Activated T-cell treated with anti-CD3 and anti-CD28 coated beads, Interleukin-2, amount 50 U/mL, for 72 hours (primary cell): ENCODE data around the gene TTBK1. TPM values are rescaled to one million over a fixed set of nuclear protein-coding genes. Genes with fewer than 3 reads are reported as not detected.

ENCODE experiments used
- ATAC-seq, 2 donors: fragments of 150-1000 bp; cut with Tn5 transposase; replicated peaks in 1 of 2; 2 replicates each; pipeline ENCODE4 v1.10.0; 2021; ENCODE audit warnings: moderate library complexity in 2 of 2, mild to moderate bottlenecking in 1 of 2
- DNase-seq, 2 donors: peaks; one replicate each; pipeline ENCODE4 v3.0.0; 2021 to 2022; ENCODE audit warnings: mixed read lengths in 1 of 2
- H3K27ac Mint-ChIP-seq: one replicate; pipeline ENCODE4 v1.8.0; 2022; ENCODE audit warnings: mild to moderate bottlenecking, moderate library complexity, mixed read lengths
- H3K27me3 Mint-ChIP-seq: one replicate; pipeline ENCODE4 v1.8.0; 2022; ENCODE audit warnings: low read depth, mixed read lengths
- H3K36me3 Mint-ChIP-seq, 2 donors: one replicate each; pipeline ENCODE4 v1.8.0; 2022; ENCODE audit warnings: mixed read lengths in 2 of 2, mild to moderate bottlenecking in 1 of 2; ENCODE audit not compliant: insufficient read depth in 2 of 2
- H3K4me1 Mint-ChIP-seq: one replicate; pipeline ENCODE4 v1.8.0; 2022; ENCODE audit warnings: low read depth, mixed read lengths
- H3K4me3 Mint-ChIP-seq, 2 donors: one replicate each; pipeline ENCODE4 v1.8.0; 2022; ENCODE audit warnings: mild to moderate bottlenecking in 2 of 2, mixed read lengths in 2 of 2, moderate library complexity in 2 of 2
- H3K9me3 Mint-ChIP-seq, 2 donors: one replicate each; pipeline ENCODE4 v1.8.0; 2022; ENCODE audit warnings: mixed read lengths in 2 of 2
- total RNA-seq, 2 donors: library from RNA; stranded (reverse); gene quantifications; one replicate each; pipeline ENCODE4 v1.2.3, GENCODE V29; 2022

Gene TTBK1
- total RNA-seq, 2 donors from 2014 or later, result 1.1 to 1.2 TPM

GRCh38 chr6:43283905-43284304 lies 40.6 kb downstream of the TTBK1 start:
- no peak overlapping the region for H3K4me3 Mint-ChIP-seq
- ATAC-seq (no peak), DNase-seq (no peak)
- no peaks in the 10 kb centered on the region for H3K9me3 Mint-ChIP-seq
- no peaks in the 10 kb centered on the region for H3K36me3 Mint-ChIP-seq
- H3K27me3 Mint-ChIP-seq, result peaks cover 30% of the 10 kb centered on the region
- H3K4me1 Mint-ChIP-seq, result no peaks in the 10 kb centered on the region
- no peak overlapping the region for H3K27ac Mint-ChIP-seq

DNA sequence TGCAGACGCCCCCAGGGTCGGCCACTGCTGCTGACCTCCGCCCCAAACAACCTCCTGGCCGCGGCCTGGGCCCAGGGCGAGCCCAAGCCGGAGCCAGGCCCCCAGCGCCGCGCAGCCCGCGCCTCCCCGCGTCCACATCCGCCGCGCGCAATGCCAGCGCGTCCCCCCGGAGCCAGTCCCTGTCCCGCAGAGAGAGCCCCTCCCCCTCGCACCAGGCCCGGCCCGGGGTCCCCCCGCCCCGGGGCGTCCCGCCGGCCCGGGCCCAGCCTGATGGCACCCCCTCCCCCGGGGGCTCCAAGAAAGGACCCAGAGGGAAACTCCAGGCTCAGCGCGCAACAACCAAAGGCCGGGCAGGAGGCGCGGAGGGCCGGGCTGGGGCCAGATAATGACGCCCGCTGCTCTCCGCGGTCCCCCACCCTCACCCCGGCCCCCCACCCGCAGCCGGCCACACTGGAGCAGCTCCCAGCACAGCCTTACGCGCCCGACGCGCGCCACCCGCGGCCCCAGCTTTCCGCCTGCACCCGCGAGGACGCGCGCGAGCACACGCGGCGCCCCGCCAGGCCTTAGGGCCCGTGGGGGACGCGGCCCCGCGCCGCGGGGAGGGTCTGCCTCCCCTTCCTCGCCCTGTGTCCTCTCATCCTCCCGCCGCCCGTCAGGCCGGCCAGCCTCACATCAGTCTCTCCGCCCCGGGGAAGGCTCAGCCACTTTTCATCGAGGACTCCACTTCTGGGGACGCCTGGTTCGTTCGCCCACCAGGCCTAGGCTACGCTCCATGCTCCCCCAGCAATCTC lies 41.9 kb downstream of the TTBK1 start:
- no peak for DNase-seq
- ATAC-seq, result no peak
- H3K4me1 Mint-ChIP-seq, result no peaks in the 10 kb centered on the region
- no peaks in the 10 kb centered on the region for H3K9me3 Mint-ChIP-seq
- H3K36me3 Mint-ChIP-seq, result no peaks in the 10 kb centered on the region
- no peak overlapping the region for H3K27ac Mint-ChIP-seq
- H3K4me3 Mint-ChIP-seq, result no peak overlapping the region
- peaks cover 26% of the 10 kb centered on the region for H3K27me3 Mint-ChIP-seq

DNA sequence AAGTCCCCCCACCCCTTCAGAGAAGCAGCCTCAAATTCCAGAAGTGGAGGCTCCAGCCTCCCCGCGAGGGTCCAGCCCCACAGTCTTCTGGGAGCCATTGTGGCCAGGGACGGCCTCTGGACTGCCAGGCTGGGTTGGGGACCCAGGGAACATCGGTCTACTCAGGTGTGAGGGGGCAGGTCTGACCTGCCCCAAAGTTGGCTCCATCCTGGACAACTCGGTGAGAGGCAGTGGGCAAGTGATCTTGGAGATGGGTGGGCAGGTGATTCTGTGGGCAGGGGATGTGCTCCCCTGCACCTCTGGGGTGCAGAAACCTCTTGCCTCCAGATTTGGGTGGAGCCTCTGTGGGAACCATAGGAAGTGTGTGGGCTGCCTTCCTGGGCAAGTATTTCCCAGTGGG lies 42.6 kb downstream of the TTBK1 start:
- Mint-ChIP-seq H3K4me3 (no peak overlapping the region), H3K9me3 (no peaks in the 10 kb centered on the region), H3K4me1 (no peaks in the 10 kb centered on the region), H3K36me3 (no peaks in the 10 kb centered on the region), H3K27me3 (peaks cover 21% of the 10 kb centered on the region), H3K27ac (no peak overlapping the region)
- DNase-seq (no peak), ATAC-seq (no peak)

DNA sequence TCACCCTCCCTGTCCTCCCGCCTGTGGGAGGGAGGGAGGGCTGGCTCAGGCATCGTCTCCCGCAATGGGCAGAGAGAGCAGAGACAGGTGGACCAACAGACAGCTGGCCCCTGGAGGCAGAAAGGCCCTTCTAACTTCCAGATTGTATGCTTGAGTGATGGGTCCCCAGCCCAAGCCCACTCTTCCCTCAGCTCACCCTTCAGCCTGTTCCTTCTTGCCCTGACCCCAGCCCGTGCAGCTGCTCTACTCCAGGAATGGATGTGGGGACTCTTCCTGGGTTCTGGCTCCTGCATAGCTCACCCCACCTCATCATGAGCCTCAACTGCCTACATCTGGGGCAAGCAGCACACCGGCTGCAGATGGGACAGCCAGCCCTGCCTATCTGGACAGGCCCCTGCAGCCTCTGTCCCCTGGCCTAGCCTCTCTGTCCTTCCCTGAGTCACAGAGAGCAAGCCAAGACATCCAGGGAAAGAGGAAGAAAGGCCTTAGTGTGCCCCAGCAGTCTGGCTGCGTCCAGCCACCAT lies 43.2 kb downstream of the TTBK1 start:
- H3K9me3 Mint-ChIP-seq, result no peaks in the 10 kb centered on the region
- H3K36me3 Mint-ChIP-seq, result no peaks in the 10 kb centered on the region
- H3K4me3 Mint-ChIP-seq, result no peak overlapping the region
- peaks cover 18% of the 10 kb centered on the region for H3K27me3 Mint-ChIP-seq
- no peaks in the 10 kb centered on the region for H3K4me1 Mint-ChIP-seq
- ATAC-seq, result no peak
- DNase-seq, result no peak
- no peak overlapping the region for H3K27ac Mint-ChIP-seq

DNA sequence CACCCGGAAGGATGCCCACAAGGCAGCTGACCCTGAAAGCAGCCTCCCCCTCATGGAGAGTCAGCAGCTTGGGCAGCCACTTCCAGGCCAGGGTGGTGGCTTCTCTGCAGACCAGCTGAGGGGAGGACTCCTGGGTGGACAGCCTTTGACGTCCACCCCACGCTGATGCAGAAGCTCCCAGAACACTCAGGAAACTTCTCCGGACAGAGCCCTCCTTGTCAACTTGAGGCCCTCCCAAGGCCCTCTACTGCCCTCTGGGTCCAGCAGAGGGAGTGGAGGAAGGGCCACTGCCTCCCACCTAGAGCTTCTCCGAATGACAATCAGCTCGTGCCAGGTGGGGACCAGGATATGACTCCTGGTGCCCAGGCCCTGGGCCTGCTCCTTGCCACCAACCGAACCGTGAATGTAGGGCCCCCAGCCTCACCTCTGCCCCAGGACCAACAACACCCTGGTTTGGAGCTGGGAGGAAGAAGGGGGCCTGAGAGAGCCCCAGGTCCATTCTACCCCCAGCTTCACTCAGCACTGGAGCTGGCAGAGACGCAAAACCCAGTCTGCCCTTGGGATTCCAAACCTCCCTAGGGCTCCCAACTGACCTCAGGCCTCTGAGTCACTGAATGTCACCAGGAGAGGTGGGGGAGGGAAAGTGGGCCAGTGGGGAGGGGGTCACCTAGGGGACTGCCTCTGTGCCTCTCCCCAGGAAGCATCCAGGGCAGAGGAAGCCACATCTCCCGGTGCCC lies 43.9 kb downstream of the TTBK1 start:
- no peak for DNase-seq
- Mint-ChIP-seq H3K27me3 (peaks cover 16% of the 10 kb centered on the region), H3K27ac (no peak overlapping the region), H3K9me3 (no peaks in the 10 kb centered on the region), H3K4me1 (no peaks in the 10 kb centered on the region), H3K36me3 (no peaks in the 10 kb centered on the region), H3K4me3 (no peak overlapping the region)
- no peak for ATAC-seq

DNA sequence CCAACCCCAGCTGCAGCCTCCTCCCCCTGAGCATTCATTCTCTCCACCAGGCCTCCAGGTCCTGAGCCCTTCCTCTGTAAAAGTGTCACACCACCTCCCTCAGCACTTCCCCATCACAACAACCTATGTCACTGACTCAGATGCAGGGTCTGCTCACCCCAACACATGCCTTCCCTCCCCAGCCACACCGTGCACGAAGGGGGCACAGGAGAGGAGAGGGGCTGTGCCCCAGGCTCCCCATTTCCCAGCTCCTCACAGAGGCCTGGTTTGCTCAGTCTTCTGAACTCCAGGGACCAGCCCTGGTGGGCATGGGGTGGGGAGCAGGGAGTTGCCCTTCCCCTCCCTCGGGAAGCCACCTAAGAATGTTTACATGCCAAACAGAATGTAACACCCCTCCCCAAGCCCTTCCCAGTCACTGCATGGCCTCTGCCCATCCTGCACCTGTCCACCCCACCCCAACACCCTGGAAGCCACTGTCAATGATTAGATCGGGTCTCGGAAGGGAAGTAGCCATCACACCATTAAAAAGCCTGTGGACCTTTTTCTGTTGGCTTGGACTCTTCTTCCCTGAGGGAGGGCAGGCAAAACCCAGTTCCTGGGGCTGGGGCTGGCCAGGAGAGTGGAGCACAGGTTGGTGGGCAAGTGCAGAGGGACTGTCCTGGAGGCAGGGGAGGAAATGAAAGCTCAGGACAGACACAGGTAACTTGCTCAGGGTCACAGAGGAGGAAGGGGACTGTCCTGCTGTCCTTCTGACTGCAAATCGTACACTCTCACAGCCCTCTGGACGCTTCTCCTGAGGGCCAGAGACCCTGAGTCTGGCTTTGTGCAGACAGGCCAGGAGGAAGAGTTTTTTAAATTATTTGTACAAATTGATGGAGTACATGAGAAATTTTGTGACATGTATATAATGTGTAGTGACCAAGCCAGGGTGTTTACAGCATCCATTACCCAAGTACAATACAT lies 44.7 kb downstream of the TTBK1 start:
- Mint-ChIP-seq H3K36me3 (no peaks in the 10 kb centered on the region), H3K27me3 (peaks cover 16% of the 10 kb centered on the region), H3K4me3 (no peak overlapping the region), H3K9me3 (no peaks in the 10 kb centered on the region), H3K4me1 (no peaks in the 10 kb centered on the region), H3K27ac (no peak overlapping the region)
- DNase-seq (no peak), ATAC-seq (no peak)

DNA sequence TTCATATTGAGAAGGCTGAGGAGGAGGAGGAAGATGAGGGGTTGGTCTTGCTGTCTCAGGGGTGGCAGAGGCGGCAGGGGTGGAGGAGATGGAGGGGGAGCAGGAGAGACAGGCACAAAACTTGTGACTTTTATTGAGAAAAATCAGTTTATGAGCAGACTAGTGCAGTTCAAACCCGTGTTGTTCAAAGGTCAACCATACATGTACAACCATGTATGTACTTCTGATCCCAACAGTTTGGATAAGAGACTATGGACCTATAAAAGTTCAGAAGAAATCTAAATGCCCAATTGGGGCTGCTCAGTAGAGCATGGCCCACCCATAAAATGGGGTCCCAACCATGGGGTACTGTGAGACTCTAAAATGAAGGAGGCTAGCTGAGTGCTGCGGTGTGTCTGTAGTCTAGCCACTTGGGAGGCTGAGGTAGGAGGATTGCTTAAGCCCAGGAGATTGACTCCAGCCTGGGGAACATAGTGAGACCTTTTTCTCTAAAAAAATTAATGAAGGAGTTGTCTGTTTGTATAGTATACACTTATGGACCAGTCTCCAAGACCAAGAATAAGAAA lies 47.1 kb downstream of the TTBK1 start:
- Mint-ChIP-seq H3K27ac (no peak overlapping the region), H3K4me3 (no peak overlapping the region), H3K36me3 (no peaks in the 10 kb centered on the region), H3K9me3 (no peaks in the 10 kb centered on the region), H3K4me1 (no peaks in the 10 kb centered on the region), H3K27me3 (peaks cover 15% of the 10 kb centered on the region)
- ATAC-seq, result no peak
- DNase-seq, result no peak

GRCh38 chr6:43290905-43291355 lies 47.6 kb downstream of the TTBK1 start:
- no peaks in the 10 kb centered on the region for H3K36me3 Mint-ChIP-seq
- H3K4me1 Mint-ChIP-seq, result no peaks in the 10 kb centered on the region
- ATAC-seq, result no peak

DNA sequence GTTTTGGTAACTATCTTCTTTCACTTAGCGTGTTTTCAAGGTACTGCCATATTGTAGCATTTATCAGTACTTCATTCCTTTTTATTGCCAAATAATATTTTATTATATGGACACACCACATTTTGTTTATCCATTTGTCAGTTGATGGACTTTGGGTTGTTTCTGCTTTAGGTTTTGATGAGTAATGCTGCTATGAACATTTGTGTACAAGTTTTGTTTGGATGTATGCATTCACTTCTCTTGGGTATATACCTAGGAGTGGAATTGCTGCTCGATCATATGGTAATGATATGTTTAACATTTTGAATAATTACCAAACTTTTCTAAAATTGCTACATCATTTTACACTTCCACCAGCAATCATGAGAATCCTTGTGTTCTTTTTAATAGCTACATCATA lies 48.4 kb downstream of the TTBK1 start:
- no peak for ATAC-seq
- no peak overlapping the region for H3K4me3 Mint-ChIP-seq
- peaks cover 5% of the 10 kb centered on the region for H3K27me3 Mint-ChIP-seq
- no peak overlapping the region for H3K27ac Mint-ChIP-seq
- no peaks in the 10 kb centered on the region for H3K4me1 Mint-ChIP-seq
- DNase-seq, result no peak
- no peaks in the 10 kb centered on the region for H3K36me3 Mint-ChIP-seq
- H3K9me3 Mint-ChIP-seq, result no peaks in the 10 kb centered on the region

More at GRCh38 chr6:43290905-43291355, 47.6 kb downstream of the TTBK1 start:
- peaks cover 10% of the 10 kb centered on the region for H3K27me3 Mint-ChIP-seq
- H3K27ac Mint-ChIP-seq, result no peak overlapping the region
- no peak overlapping the region for H3K4me3 Mint-ChIP-seq
- no peak for DNase-seq
- H3K9me3 Mint-ChIP-seq, result no peaks in the 10 kb centered on the region

GRCh38 chr6:43292341-43292740 lies 49.1 kb downstream of the TTBK1 start:
- Mint-ChIP-seq H3K36me3 (no peaks in the 10 kb centered on the region), H3K9me3 (no peaks in the 10 kb centered on the region), H3K27me3 (no peaks in the 10 kb centered on the region), H3K27ac (no peak overlapping the region), H3K4me1 (no peaks in the 10 kb centered on the region), H3K4me3 (no peak overlapping the region)
- DNase-seq (no peak), ATAC-seq (no peak)

DNA sequence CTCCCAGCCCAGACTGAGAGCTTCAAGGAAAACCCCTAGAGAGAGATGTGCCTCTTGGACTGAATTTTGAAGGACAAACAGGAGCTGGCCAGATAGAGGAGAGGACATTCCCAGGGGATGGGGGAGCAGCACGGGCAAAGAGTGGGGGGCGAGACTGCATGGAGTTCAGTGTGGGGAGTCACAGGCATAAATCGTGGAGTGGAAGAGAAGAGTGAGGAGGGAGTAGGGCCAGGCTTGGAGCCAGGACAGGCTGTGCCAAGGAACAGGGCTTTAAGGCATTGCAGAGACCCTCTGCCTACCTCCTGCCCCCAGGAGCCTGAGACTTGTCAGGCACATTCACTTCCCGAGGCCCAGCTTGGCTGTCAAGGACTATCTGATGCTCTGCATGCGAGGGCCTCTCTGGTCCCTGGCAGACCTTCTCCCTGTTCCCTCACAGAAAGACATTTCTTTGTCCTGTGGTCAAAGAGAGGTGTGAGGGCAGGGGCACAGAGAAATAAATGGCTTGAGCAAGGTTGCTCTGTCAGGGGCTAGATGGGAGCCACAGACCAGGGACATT lies 49.6 kb downstream of the TTBK1 start:
- no peaks in the 10 kb centered on the region for H3K27me3 Mint-ChIP-seq
- no peak for ATAC-seq
- no peaks in the 10 kb centered on the region for H3K9me3 Mint-ChIP-seq
- H3K4me1 Mint-ChIP-seq, result no peaks in the 10 kb centered on the region
- no peak overlapping the region for H3K4me3 Mint-ChIP-seq
- DNase-seq, result no peak
- no peak overlapping the region for H3K27ac Mint-ChIP-seq
- no peaks in the 10 kb centered on the region for H3K36me3 Mint-ChIP-seq

GRCh38 chr6:43293698-43294097 lies 50.4 kb downstream of the TTBK1 start:
- DNase-seq, result no peak
- no peak overlapping the region for H3K4me3 Mint-ChIP-seq
- H3K36me3 Mint-ChIP-seq, result no peaks in the 10 kb centered on the region
- H3K27me3 Mint-ChIP-seq, result peaks cover 2% of the 10 kb centered on the region
- no peak for ATAC-seq
- no peaks in the 10 kb centered on the region for H3K9me3 Mint-ChIP-seq
- no peak overlapping the region for H3K27ac Mint-ChIP-seq
- H3K4me1 Mint-ChIP-seq, result no peaks in the 10 kb centered on the region
